Tibial artery (tissue), 4 donors: Measurements from ENCODE around the gene HHIPL1.

Source experiments
- DNase-seq, 2 donors: peaks; one replicate each; pipeline ENCODE4 v3.0.0-alpha.2; 2019
- H3K27ac ChIP-seq, 2 donors: fragments of 200-600 bp; sonication (generic) in 1 of 2; 1 replicate in 1 of 2; 2 replicates in 1 of 2; pipeline ENCODE4 v1.5.1; 2018 to 2019; ENCODE audit warnings: mild to moderate bottlenecking in 1 of 2
- H3K27me3 ChIP-seq, 2 donors: fragments of 200-600 bp; sonication (generic) in 1 of 2; one replicate each; pipeline versions ENCODE4 v1.5.1 to v1.6.0; 2016 to 2019
- H3K36me3 ChIP-seq, 3 donors: fragments of 200-600 bp; sonication (generic) in 2 of 3; one replicate each; pipeline ENCODE4 v1.5.1; 2016 to 2019; ENCODE audit warnings: mild to moderate bottlenecking in 2 of 3
- H3K4me1 ChIP-seq, 4 donors: fragments of 200-600 bp; sonication (generic) in 2 of 4; 1 replicate in 3 of 4; 2 replicates in 1 of 4; pipeline ENCODE4 v1.5.1; 2016 to 2019
- H3K4me3 ChIP-seq, 2 donors: fragments of 200-600 bp; sonication (generic) in 1 of 2; 1 replicate in 1 of 2; 2 replicates in 1 of 2; pipeline ENCODE4 v1.5.1; 2018 to 2019; ENCODE audit warnings: mild to moderate bottlenecking in 2 of 2
- H3K9me3 ChIP-seq, 3 donors: fragments of 200-600 bp; sonication (generic) in 1 of 3; one replicate each; pipeline ENCODE4 v1.5.1; 2016 to 2019
- intact Hi-C: fragments of 100-400 bp; cut with DNase I; formaldehyde crosslinking; loops from one replicate; pipeline ENCODE4 v1.15.0; 2023; ENCODE audit warnings: low total_unique reads
- TF ChIP-seq, protein P1 (sequence below), 2 experiments: fragments of 200-600 bp in 1 of 2; fragments of 450-650 bp in 1 of 2; IDR thresholded peaks; one replicate each; pipeline ENCODE4 v1.5.1; 2017 to 2019; ENCODE audit warnings: antibody characterized with exemption in 2 of 2, mild to moderate bottlenecking in 1 of 2, moderate library complexity in 1 of 2

Gene HHIPL1

GRCh38 chr14:99664058-99664936, 19.4 kb downstream of the HHIPL1 start:
- no peak overlapping the region for H3K4me3 ChIP-seq
- H3K36me3 ChIP-seq, result peaks cover 0 to 3% (median 0%) of the 10 kb centered on the region in 3 donors
- H3K27me3 ChIP-seq, result peaks cover 0 to 26% of the 10 kb centered on the region in 2 donors
- H3K9me3 ChIP-seq, result no peaks in the 10 kb centered on the region
- intact Hi-C loops, result no loop called here
- no peak overlapping the region for H3K27ac ChIP-seq
- TF ChIP-seq, protein P1, sequence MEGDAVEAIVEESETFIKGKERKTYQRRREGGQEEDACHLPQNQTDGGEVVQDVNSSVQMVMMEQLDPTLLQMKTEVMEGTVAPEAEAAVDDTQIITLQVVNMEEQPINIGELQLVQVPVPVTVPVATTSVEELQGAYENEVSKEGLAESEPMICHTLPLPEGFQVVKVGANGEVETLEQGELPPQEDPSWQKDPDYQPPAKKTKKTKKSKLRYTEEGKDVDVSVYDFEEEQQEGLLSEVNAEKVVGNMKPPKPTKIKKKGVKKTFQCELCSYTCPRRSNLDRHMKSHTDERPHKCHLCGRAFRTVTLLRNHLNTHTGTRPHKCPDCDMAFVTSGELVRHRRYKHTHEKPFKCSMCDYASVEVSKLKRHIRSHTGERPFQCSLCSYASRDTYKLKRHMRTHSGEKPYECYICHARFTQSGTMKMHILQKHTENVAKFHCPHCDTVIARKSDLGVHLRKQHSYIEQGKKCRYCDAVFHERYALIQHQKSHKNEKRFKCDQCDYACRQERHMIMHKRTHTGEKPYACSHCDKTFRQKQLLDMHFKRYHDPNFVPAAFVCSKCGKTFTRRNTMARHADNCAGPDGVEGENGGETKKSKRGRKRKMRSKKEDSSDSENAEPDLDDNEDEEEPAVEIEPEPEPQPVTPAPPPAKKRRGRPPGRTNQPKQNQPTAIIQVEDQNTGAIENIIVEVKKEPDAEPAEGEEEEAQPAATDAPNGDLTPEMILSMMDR (IDR thresholded peaks at IDR 0.05), result no peak
- H3K4me1 ChIP-seq, result peaks cover 0 to 10% (median 5%) of the 10 kb centered on the region in 4 donors
- no peak for DNase-seq

- intact Hi-C loops, result no loop called here
- peaks cover 0 to 5% (median 2%) of the 10 kb centered on the region in 4 donors for H3K4me1 ChIP-seq
- TF ChIP-seq, protein P1 (IDR thresholded peaks at IDR 0.05), result no peak
- H3K27ac ChIP-seq, result no peak overlapping the region
- H3K36me3 ChIP-seq, result peaks cover 0 to 3% (median 0%) of the 10 kb centered on the region in 3 donors
- H3K9me3 ChIP-seq, result no peaks in the 10 kb centered on the region
- H3K27me3 ChIP-seq, result peaks cover 0 to 20% of the 10 kb centered on the region in 2 donors
- no peak overlapping the region for H3K4me3 ChIP-seq
- no peak for DNase-seq
These were observed 20.0 kb downstream of the HHIPL1 start for GRCh38 chr14:99664937-99665273.

DNA sequence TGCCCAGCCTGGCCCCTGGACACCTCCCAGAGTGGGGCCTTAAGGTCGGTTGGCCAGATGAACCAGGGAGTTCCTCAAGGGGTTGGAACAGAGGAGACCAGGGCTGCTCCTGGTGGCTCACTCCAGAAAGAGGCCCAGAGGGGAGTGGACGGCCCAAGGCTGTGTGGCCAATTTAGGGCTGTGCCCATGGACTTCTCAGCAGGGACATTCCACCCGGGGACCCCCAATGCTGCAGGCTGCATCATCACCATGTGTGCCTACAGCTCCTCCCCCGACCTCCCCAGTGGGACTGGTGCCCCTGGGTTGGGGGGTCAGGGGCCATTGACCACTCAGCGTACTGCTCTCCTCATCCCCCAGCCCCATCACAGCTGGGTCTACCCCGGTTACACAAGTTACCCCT, 21.6 kb downstream of the HHIPL1 start:
- H3K4me1 ChIP-seq, result peaks cover 0 to 2% (median 0%) of the 10 kb centered on the region in 4 donors
- intact Hi-C loops, result no loop called here
- no peak overlapping the region for H3K4me3 ChIP-seq
- DNase-seq, result no peak
- H3K27ac ChIP-seq, result no peak overlapping the region
- TF ChIP-seq, protein P1 (IDR thresholded peaks at IDR 0.05), result no peak
- peaks cover 0 to 7% of the 10 kb centered on the region in 2 donors for H3K27me3 ChIP-seq
- no peaks in the 10 kb centered on the region for H3K9me3 ChIP-seq
- peaks cover 0 to 3% (median 0%) of the 10 kb centered on the region in 3 donors for H3K36me3 ChIP-seq

DNA sequence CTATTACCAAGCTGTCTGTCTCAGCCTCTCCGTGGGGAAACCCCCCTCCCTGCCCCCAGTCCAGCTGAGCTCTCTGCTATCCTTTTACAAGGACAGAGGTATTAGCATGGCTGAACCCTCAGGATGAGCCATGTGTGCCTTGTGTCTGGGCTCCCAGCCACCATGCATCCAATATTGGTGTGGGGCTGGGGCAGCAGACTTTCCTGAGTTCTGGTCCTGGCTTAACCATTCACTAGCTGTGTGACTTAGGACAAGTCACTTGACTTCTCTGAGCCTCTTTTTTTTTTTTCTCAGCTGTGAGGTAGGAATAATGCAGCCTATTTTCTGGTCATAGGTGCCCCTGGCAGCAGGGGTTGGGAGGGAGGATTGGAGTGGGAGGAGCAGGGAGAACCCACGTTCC, 22.1 kb downstream of the HHIPL1 start:
- peaks cover 0 to 6% of the 10 kb centered on the region in 2 donors for H3K27me3 ChIP-seq
- TF ChIP-seq, protein P1 (IDR thresholded peaks at IDR 0.05), result no peak
- no peaks in the 10 kb centered on the region for H3K9me3 ChIP-seq
- peaks cover 0 to 3% (median 0%) of the 10 kb centered on the region in 3 donors for H3K36me3 ChIP-seq
- intact Hi-C loops, result no loop called here
- H3K27ac ChIP-seq, result no peak overlapping the region
- H3K4me1 ChIP-seq, result peaks cover 0 to 6% (median 0%) of the 10 kb centered on the region in 4 donors
- no peak for DNase-seq
- no peak overlapping the region for H3K4me3 ChIP-seq

- TF ChIP-seq, protein P1 (IDR thresholded peaks at IDR 0.05), result no peak
- H3K27me3 ChIP-seq, result peaks cover 0 to 2% of the 10 kb centered on the region in 2 donors
- DNase-seq, result no peak
- H3K36me3 ChIP-seq, result peaks cover 0 to 3% (median 0%) of the 10 kb centered on the region in 3 donors
- intact Hi-C loops, result no loop called here
- H3K27ac ChIP-seq, result no peak overlapping the region
- no peak overlapping the region for H3K4me3 ChIP-seq
- H3K4me1 ChIP-seq, result peaks cover 0 to 8% (median 1%) of the 10 kb centered on the region in 4 donors
- H3K9me3 ChIP-seq, result no peaks in the 10 kb centered on the region
These were observed 22.9 kb downstream of the HHIPL1 start for GRCh38 chr14:99667821-99668220.
